Endothelial cell of umbilical vein (primary cell): Measurements from ENCODE around the gene GAD2. TPM values are rescaled to one million over a fixed set of nuclear protein-coding genes. Genes with fewer than 3 reads are reported as not detected.

Experiments used
- BruUV-seq: library from RNA; stranded (reverse); fragments of 400-500 nt; replicated peaks from 2 replicates; lab custom pipeline; 2021; lab: Mats Ljungman, UMichigan
- CTCF ChIA-PET: fragments of 300-600, 350-600 bp; sonication (Branson Sonifier 250); formaldehyde crosslinking; loops from one replicate; lab custom pipeline; 2021; ENCODE audit warnings: antibody characterized with exemption, inconsistent platforms; lab: Charles Lee
- POLR2A ChIA-PET: fragments of 300-600, 350-600 bp; sonication (Branson Sonifier 250); formaldehyde crosslinking; loops from one replicate; lab custom pipeline; 2021; ENCODE audit warnings: antibody characterized with exemption, inconsistent platforms; lab: Charles Lee
- DNase-seq: peaks from one replicate; pipeline ENCODE4 v3.0.0-alpha.2; 2011; ENCODE audit warnings: low read depth, low spot score
- FAIRE-seq: peaks from 2 replicates; lab custom pipeline; 2011; peaks lifted over from hg19 to GRCh38; lab: Jason Lieb, UNC
- H2AFZ ChIP-seq: 2 replicates; pipeline ENCODE4 v1.6.0; 2012; ENCODE audit warnings: low read depth, low read length, control low read depth, inconsistent platforms
- H3K27ac ChIP-seq: 2 replicates; pipeline ENCODE4 v1.5.1; 2011; ENCODE audit warnings: low read depth, mild to moderate bottlenecking, control low read depth, low read length, moderate library complexity; ENCODE audit not compliant: insufficient read depth
- H3K27me3 ChIP-seq, 2 experiments: 2 replicates each; pipeline versions ENCODE4 v1.6.0 to v1.6.1; 2011; ENCODE audit warnings: low read length in 2 of 2, mixed read lengths in 1 of 2; ENCODE audit not compliant: control insufficient read depth in 2 of 2, insufficient read depth in 2 of 2
- H3K36me3 ChIP-seq, 2 experiments: 2 replicates in 1 of 2; 3 replicates in 1 of 2; pipeline ENCODE4 v1.5.1; 2011; ENCODE audit warnings: low read length in 2 of 2, mild to moderate bottlenecking in 1 of 2, moderate library complexity in 1 of 2; ENCODE audit not compliant: control insufficient read depth in 2 of 2, insufficient read depth in 2 of 2; ENCODE audit errors: extremely low read depth in 1 of 2
- H3K4me1 ChIP-seq: 3 replicates; pipeline ENCODE4 v1.5.1; 2011; ENCODE audit warnings: mild to moderate bottlenecking, low read length; ENCODE audit not compliant: control insufficient read depth, insufficient read depth; ENCODE audit errors: extremely low read depth
- H3K4me2 ChIP-seq: 2 replicates; pipeline ENCODE4 v1.6.1; 2011; ENCODE audit warnings: low read length, control low read depth, mixed read lengths; ENCODE audit not compliant: insufficient read depth
- H3K4me3 ChIP-seq, 3 experiments: fragments of 200-600 bp in 1 of 3; sonication (generic), shearing (Covaris generic) in 1 of 3; replicated peaks in 1 of 3; 2 replicates each; pipeline ENCODE4 v1.5.1; 2011 to 2016; ENCODE audit warnings: control low read depth in 3 of 3, low read length in 3 of 3, mild to moderate bottlenecking in 2 of 3, inconsistent platforms in 1 of 3, low read depth in 1 of 3, moderate library complexity in 1 of 3; ENCODE audit not compliant: insufficient read depth in 1 of 3
- H3K79me2 ChIP-seq: 2 replicates; pipeline ENCODE4 v1.6.0; 2012; ENCODE audit warnings: low read length, inconsistent platforms; ENCODE audit not compliant: control insufficient read depth, insufficient read depth
- H3K9ac ChIP-seq: replicated peaks from 2 replicates; pipeline ENCODE3; 2011; ENCODE audit warnings: low read length, control low read depth; ENCODE audit not compliant: insufficient read depth; ENCODE audit errors: extremely low read depth
- H3K9me1 ChIP-seq: replicated peaks from 3 replicates; pipeline ENCODE4 v1.6.0; 2011; ENCODE audit warnings: mild to moderate bottlenecking, low read length; ENCODE audit not compliant: control insufficient read depth, insufficient read depth; ENCODE audit errors: extremely low read depth
- H3K9me3 ChIP-seq: replicated peaks from 2 replicates; pipeline ENCODE4 v1.5.1; 2012; ENCODE audit warnings: low read length, inconsistent platforms; ENCODE audit not compliant: control insufficient read depth, insufficient read depth
- H4K20me1 ChIP-seq: replicated peaks from 2 replicates; pipeline ENCODE3; 2011; ENCODE audit warnings: mild to moderate bottlenecking, low read length; ENCODE audit not compliant: control insufficient read depth, insufficient read depth; ENCODE audit errors: extremely low read depth
- EZH2 ChIP-seq: IDR thresholded peaks from 2 replicates; pipeline ENCODE4 v1.6.1; 2012; ENCODE audit warnings: borderline replicate concordance, low read depth, mild to moderate bottlenecking, moderate library complexity, low read length, inconsistent platforms; ENCODE audit not compliant: severe bottlenecking
- FOS ChIP-seq: IDR thresholded peaks from 2 replicates; pipeline ENCODE4 v1.6.1; 2011; ENCODE audit warnings: mild to moderate bottlenecking, low read length, moderate library complexity, borderline replicate concordance; ENCODE audit not compliant: insufficient read depth
- GATA2 ChIP-seq: IDR thresholded peaks from 2 replicates; pipeline ENCODE4 v1.7.0; 2011; ENCODE audit warnings: low read depth, mild to moderate bottlenecking, moderate library complexity, mixed read lengths, low read length; ENCODE audit not compliant: insufficient read length, insufficient read depth
- JUN ChIP-seq: IDR thresholded peaks from 2 replicates; pipeline ENCODE4 v1.6.1; 2011; ENCODE audit warnings: borderline replicate concordance, low read depth; ENCODE audit not compliant: insufficient read length, insufficient read depth
- MYC ChIP-seq: IDR thresholded peaks from one replicate; pipeline ENCODE4 v1.6.1; 2011; ENCODE audit warnings: mild to moderate bottlenecking, low read depth, low read length
- POLR2A ChIP-seq: IDR thresholded peaks from 2 replicates; pipeline ENCODE4 v1.6.1; 2012; ENCODE audit warnings: low read depth, mild to moderate bottlenecking, control low read depth, low read length
- POLR2AphosphoS5 ChIP-seq: IDR thresholded peaks from 2 replicates; pipeline ENCODE4 v1.6.1; 2012; ENCODE audit warnings: low read depth, mild to moderate bottlenecking, control low read depth, low read length, moderate library complexity; ENCODE audit not compliant: insufficient read depth
- dilution Hi-C: fragments of 300-500 bp; cut with MboI; formaldehyde crosslinking; loops from one replicate; pipeline ENCODE4 v1.15.0; 2019; ENCODE audit warnings: low sequenced_read_pairs; ENCODE audit not compliant: extremely low pct_ligation_motif_present
- intact Hi-C: fragments of 100-400 bp; cut with micrococcal nuclease; formaldehyde crosslinking; loops from one replicate; pipeline ENCODE4 v1.10.0; 2022
- polyA plus RNA-seq, 4 experiments: library from polyadenylated mRNA; depleted of rRNA in 3 of 4; stranded (reverse) in 3 of 4; unstranded in 1 of 4; fragments of >200 nt; gene quantifications; 2 replicates each; pipeline versions ENCODE4 v1.2.1 to v1.2.3, GENCODE V29; 2011 to 2012; ENCODE audit warnings: missing spikeins in 1 of 4
- total RNA-seq: library from RNA; stranded (reverse); gene quantifications from 2 replicates; pipeline ENCODE4 v1.2.3, GENCODE V29; 2021
- TF ChIP-seq, protein P1 (sequence below): IDR thresholded peaks from 2 replicates; pipeline ENCODE4 v1.6.1; 2011; ENCODE audit not compliant: insufficient read depth, insufficient read length
- TF ChIP-seq, protein P2 (sequence below), 2 donors: IDR thresholded peaks; 1 replicate in 1 of 2; 2 replicates in 1 of 2; pipeline ENCODE4 v1.5.1; 2011; ENCODE audit warnings: low read length in 2 of 2, mild to moderate bottlenecking in 2 of 2, moderate library complexity in 2 of 2, control low read depth in 1 of 2, inconsistent platforms in 1 of 2, low read depth in 1 of 2; ENCODE audit not compliant: insufficient read depth in 1 of 2; ENCODE audit errors: extremely low read depth in 1 of 2

GAD2 gene
- total and polyA plus RNA-seq, 2 donors (not counting 3 experiments of a cell fraction or from before 2014, with no cell fraction given), result not detected

DNA sequence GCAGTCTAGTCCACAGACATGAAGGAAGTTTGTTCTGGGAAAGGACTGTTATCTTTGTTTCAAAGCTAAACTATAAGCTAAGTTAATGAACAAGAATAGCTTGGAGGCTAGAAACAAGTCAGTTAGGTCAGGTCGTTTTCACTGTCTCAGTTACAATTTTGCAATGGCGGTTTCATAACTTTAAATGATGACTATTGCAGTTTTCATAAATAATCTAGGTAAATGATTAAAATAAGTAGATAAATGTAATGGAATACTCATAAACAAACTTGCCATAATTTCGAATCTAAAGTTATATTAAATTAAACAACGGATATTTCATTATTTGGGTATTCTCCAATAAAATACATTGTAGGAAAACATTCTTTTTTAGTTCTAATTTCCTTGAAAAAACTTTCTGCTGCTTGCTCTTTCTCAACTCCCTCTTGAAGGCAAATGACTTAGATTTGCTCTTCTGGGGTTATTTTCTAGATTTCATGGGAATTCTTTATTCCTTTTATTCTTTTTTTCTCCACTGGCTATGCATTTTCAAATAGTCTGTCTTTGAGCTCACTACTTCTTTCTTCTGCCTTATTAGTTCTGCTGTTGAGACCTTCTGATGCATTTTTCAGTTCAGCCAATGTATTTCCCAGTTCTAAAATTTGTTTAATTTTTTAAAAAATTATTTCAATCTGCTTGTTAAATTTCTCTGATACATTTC lies 117.8 kb downstream of the GAD2 start:
- ChIA-PET CTCF (no interaction called here), POLR2A (no interaction called here)
- FAIRE-seq (no peak), DNase-seq (no peak)
- intact Hi-C loops, result no loop called here
- no peaks in the 10 kb centered on the region for H3K79me2 ChIP-seq
- H3K27ac ChIP-seq, result no peak overlapping the region
- H3K36me3 ChIP-seq, result no peaks in the 10 kb centered on the region
- H2AFZ ChIP-seq, result no peak overlapping the region
- BruUV-seq, result no TSS peak
- H3K9me1 ChIP-seq, result no peaks in the 10 kb centered on the region
- H3K9me3 ChIP-seq, result no peaks in the 10 kb centered on the region
- no peaks in the 10 kb centered on the region for H4K20me1 ChIP-seq
- H3K27me3 ChIP-seq, result no peaks in the 10 kb centered on the region
- no peak overlapping the region for H3K4me3 ChIP-seq
- H3K4me2 ChIP-seq, result no peak overlapping the region
- no peaks in the 10 kb centered on the region for H3K4me1 ChIP-seq
- H3K9ac ChIP-seq, result no peak overlapping the region
- dilution Hi-C loops, result no loop called here
- TF ChIP-seq FOS, result no peak
- no peak for TF ChIP-seq GATA2
- TF ChIP-seq EZH2, result no peak
- TF ChIP-seq MYC, result no peak
- TF ChIP-seq POLR2AphosphoS5, result no peak
- TF ChIP-seq, protein P1, sequence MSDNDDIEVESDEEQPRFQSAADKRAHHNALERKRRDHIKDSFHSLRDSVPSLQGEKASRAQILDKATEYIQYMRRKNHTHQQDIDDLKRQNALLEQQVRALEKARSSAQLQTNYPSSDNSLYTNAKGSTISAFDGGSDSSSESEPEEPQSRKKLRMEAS, result no peak
- no peak for TF ChIP-seq POLR2A
- no peak for TF ChIP-seq JUN
- TF ChIP-seq, protein P2, sequence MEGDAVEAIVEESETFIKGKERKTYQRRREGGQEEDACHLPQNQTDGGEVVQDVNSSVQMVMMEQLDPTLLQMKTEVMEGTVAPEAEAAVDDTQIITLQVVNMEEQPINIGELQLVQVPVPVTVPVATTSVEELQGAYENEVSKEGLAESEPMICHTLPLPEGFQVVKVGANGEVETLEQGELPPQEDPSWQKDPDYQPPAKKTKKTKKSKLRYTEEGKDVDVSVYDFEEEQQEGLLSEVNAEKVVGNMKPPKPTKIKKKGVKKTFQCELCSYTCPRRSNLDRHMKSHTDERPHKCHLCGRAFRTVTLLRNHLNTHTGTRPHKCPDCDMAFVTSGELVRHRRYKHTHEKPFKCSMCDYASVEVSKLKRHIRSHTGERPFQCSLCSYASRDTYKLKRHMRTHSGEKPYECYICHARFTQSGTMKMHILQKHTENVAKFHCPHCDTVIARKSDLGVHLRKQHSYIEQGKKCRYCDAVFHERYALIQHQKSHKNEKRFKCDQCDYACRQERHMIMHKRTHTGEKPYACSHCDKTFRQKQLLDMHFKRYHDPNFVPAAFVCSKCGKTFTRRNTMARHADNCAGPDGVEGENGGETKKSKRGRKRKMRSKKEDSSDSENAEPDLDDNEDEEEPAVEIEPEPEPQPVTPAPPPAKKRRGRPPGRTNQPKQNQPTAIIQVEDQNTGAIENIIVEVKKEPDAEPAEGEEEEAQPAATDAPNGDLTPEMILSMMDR (IDR thresholded peaks at IDR 0.05; ENCODE audit: extremely low read depth in 1 of 2, insufficient read depth in 1 of 2, low read depth in 1 of 2, low read length in 2 of 2), result no peak
